Measurements from ENCODE around the gene MACROD2. TPM values are rescaled to one million over a fixed set of nuclear protein-coding genes. Genes with fewer than 3 reads are reported as not detected.

The MACROD2 gene
- total and polyA plus RNA-seq, 2 experiments from 2014 or later, result 2.8 to 4.3 TPM

DNA sequence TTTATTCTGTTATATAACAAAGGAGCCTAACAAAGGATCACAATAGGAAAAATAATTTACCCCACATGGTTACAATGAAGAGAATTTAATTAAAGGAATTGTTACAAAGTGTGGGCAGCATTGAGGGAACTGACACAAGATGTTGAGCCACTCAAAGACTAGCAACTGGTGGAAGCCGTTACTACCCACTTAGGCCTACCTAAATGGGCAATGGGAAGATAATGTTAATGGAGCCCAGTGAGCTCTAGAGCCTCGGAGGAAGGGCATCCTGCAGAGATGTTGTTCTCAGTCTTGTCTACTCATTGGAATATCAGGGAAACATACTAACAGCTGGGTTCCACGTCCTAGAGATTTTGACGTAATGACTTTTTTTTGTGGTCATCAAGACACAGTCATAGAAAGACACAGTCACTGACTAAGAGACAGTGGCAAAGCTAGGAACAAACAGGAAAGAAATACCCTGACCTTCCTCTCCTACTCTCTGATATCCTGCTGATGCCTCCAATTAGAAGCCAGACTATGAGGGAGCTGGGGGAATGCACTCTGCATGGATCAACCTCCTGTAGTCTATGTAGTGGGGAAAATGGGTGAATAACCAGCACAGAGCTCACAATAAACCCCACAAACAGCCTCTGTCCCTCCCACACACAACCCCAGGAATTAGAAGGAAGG lies 865.8 kb downstream of the MACROD2 start:
- no peak overlapping the region for H3K27ac ChIP-seq (ENCODE audit: low read depth)
- ATAC-seq (peak; percentile 51), DNase-seq (ENCODE audit: low spot score) (peak; percentile 20)
- TF ChIP-seq ETS1 (IDR thresholded peaks at IDR 0.05) (no peak), ZNF331 (CRISPR knock-in tag; IDR thresholded peaks at IDR 0.05; ENCODE audit: low read depth) (no peak), JUNB (IDR thresholded peaks at IDR 0.05; ENCODE audit: unreplicated experiment) (no peak), EZH2phosphoT487 (IDR thresholded peaks at IDR 0.05; ENCODE audit: unreplicated experiment) (no peak), POLR2AphosphoS5 (IDR thresholded peaks at IDR 0.05; ENCODE audit: low read depth) (no peak), EZH2 (IDR thresholded peaks at IDR 0.05; ENCODE audit: low read depth, unreplicated experiment) (no peak), ZNF114 (CRISPR knock-in tag; IDR thresholded peaks at IDR 0.05) (no peak), CREB1 (CRISPR knock-in tag; IDR thresholded peaks at IDR 0.05; ENCODE audit: low read depth) (no peak), ZNF462 (CRISPR knock-in tag; IDR thresholded peaks at IDR 0.05) (no peak), CTCF (conservative IDR thresholded peaks at IDR 0.05; ENCODE audit: low read depth in 2 of 2) (no peak), NANOG (IDR thresholded peaks at IDR 0.05; ENCODE audit: borderline replicate concordance) (no peak), STAT1 (IDR thresholded peaks at IDR 0.05; ENCODE audit: unreplicated experiment) (no peak)
- TF ChIP-seq, protein P1, sequence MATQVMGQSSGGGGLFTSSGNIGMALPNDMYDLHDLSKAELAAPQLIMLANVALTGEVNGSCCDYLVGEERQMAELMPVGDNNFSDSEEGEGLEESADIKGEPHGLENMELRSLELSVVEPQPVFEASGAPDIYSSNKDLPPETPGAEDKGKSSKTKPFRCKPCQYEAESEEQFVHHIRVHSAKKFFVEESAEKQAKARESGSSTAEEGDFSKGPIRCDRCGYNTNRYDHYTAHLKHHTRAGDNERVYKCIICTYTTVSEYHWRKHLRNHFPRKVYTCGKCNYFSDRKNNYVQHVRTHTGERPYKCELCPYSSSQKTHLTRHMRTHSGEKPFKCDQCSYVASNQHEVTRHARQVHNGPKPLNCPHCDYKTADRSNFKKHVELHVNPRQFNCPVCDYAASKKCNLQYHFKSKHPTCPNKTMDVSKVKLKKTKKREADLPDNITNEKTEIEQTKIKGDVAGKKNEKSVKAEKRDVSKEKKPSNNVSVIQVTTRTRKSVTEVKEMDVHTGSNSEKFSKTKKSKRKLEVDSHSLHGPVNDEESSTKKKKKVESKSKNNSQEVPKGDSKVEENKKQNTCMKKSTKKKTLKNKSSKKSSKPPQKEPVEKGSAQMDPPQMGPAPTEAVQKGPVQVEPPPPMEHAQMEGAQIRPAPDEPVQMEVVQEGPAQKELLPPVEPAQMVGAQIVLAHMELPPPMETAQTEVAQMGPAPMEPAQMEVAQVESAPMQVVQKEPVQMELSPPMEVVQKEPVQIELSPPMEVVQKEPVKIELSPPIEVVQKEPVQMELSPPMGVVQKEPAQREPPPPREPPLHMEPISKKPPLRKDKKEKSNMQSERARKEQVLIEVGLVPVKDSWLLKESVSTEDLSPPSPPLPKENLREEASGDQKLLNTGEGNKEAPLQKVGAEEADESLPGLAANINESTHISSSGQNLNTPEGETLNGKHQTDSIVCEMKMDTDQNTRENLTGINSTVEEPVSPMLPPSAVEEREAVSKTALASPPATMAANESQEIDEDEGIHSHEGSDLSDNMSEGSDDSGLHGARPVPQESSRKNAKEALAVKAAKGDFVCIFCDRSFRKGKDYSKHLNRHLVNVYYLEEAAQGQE (IDR thresholded peaks at IDR 0.05; ENCODE audit: unreplicated experiment), result no peak
- no peaks in the 10 kb centered on the region for H3K9me2 ChIP-seq (ENCODE audit: insufficient read depth)
- Mint-ChIP-seq H3K27me3 (ENCODE audit: insufficient read depth, low read depth, poor library complexity) (peaks cover 23% of the 10 kb centered on the region), H3K9me3 (no peaks in the 10 kb centered on the region; the same call in 2 of the 3 replicates), H3K36me3 (ENCODE audit: low read depth) (no peaks in the 10 kb centered on the region; the same call in 2 of the 3 replicates), H3K27ac (no peak overlapping the region), H3K4me3 (no peak overlapping the region; the same call in 2 of the 3 replicates), H3K4me1 (peaks cover 26% of the 10 kb centered on the region)
- peak overlapping the region; percentile 61 for H3K4me2 ChIP-seq
- H4K20me1 ChIP-seq (replicated peaks; ENCODE audit: insufficient read depth), result no peaks in the 10 kb centered on the region
- H3K4me3 ChIP-seq, result no peak overlapping the region
- H3K27me3 ChIP-seq (ENCODE audit: insufficient read depth), result 0 out of 2 replicates have a peak, but pooled peaks cover 4% of the 10 kb centered on the region
- no peaks in the 10 kb centered on the region for H3K79me2 ChIP-seq (replicated peaks; ENCODE audit: insufficient read depth)
- H3K4me1 ChIP-seq (ENCODE audit: insufficient read depth), result peaks cover 16% of the 10 kb centered on the region; the same call in 1 of the 2 replicates
- no peaks in the 10 kb centered on the region; the same call in 1 of the 2 replicates for H3F3A ChIP-seq (replicated peaks; ENCODE audit: low read depth)
- no peaks in the 10 kb centered on the region for H3K36me3 ChIP-seq (ENCODE audit: insufficient read depth)
- no peak overlapping the region for H2AFZ ChIP-seq

All from GM23338 (cell line).